Mesodermal cell (in vitro differentiated cells): ENCODE data around the gene RGS14.
"Not testable (repeated sequence)": the region's sequence is repeated elsewhere in the genome, so short reads cannot be mapped to it uniquely, and the experiment has no call there.

Experiments used
- H3K27ac ChIP-seq: 2 replicates; pipeline ENCODE4 v1.7.0; 2013; ENCODE audit warnings: mild to moderate bottlenecking, low read depth, low read length, moderate library complexity; ENCODE audit not compliant: severe bottlenecking
- H3K36me3 ChIP-seq: 2 replicates; pipeline ENCODE4 v1.7.1; 2013; ENCODE audit warnings: mild to moderate bottlenecking, low read length, moderate library complexity; ENCODE audit not compliant: control insufficient read depth, insufficient read depth
- H3K4me1 ChIP-seq: one replicate; pipeline ENCODE4 v1.7.1; 2013; ENCODE audit warnings: mild to moderate bottlenecking, low read length; ENCODE audit not compliant: insufficient read depth, control insufficient read depth, poor library complexity, severe bottlenecking
- H3K4me3 ChIP-seq: 2 replicates; pipeline ENCODE4 v1.7.0; 2013; ENCODE audit warnings: low read length, control low read depth, mild to moderate bottlenecking; ENCODE audit not compliant: insufficient read depth, poor library complexity, severe bottlenecking; ENCODE audit errors: extremely low read depth
- H3K9me3 ChIP-seq: 2 replicates; pipeline ENCODE4 v1.7.1; 2013; ENCODE audit warnings: mild to moderate bottlenecking, low read length, moderate library complexity; ENCODE audit not compliant: control insufficient read depth
- WGBS, 2 experiments: methylation state at CpG; one replicate each; pipeline ENCODE4 v1.1.5; 2013; ENCODE audit warnings: missing lambda C conversion rate in 2 of 2; ENCODE audit not compliant: insufficient coverage in 2 of 2; 5-methylcytosine and 5-hydroxymethylcytosine counted together

Gene RGS14

DNA sequence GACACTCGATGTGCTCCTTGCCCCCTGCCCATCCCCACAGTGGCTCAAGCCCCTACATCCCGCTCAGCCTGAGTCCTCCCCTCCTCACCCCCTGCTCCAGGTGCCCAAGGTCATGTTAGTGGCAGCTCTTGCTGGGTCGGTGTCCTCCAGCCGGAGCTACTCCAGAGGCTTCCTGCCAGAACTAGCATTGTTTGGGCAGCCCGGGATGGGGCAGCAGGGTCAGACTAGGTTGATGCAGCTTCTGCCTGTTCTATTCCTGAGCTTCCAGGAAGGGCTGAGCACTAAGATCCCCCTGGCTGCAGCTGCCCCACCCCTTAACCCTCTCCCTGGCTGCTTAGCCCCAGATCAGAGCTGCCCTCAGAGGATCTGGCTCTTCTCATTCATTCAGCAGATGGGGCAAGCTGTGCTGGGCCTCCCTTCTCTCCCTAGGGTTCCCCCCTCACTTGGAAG, 671 bp downstream of the RGS14 start:
- 83 to 85% methylated on average over 5 of the region's 5 CpGs for WGBS, 2 experiments
- Histone ChIP-seq H3K9me3 (peaks cover 3% of the 10 kb centered on the region), H3K36me3 (no peaks in the 10 kb centered on the region), H3K27ac (no peak overlapping the region), H3K4me1 (peaks cover 9% of the 10 kb centered on the region), H3K4me3 (no peak overlapping the region)

DNA sequence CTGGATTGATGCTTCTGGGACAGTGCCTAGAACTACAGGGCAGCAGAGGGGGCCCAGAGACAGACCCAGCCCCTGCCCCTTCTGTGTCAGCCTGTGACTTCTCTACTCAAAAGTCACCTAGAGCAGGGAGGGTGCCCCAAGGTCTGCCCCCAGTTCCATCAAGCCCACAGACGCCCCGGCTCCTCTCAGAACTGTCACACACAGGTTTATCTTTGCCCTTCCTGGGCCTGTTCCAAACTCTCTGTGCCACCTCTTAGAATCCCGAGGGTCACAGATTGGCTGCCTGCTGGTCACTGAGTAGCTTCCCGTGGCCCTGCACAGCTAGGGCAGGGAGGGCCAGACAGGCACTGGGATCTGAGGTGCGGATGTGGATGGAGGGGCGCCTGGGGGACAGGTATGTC, 1.7 kb downstream of the RGS14 start:
- H3K4me3 ChIP-seq = no peak overlapping the region
- no peaks in the 10 kb centered on the region for H3K36me3 ChIP-seq
- no peak overlapping the region for H3K27ac ChIP-seq
- H3K9me3 ChIP-seq = peaks cover 3% of the 10 kb centered on the region
- peaks cover 14% of the 10 kb centered on the region for H3K4me1 ChIP-seq
- WGBS, 2 experiments = 88 to 100% methylated on average over 4 to 5 of the region's 6 CpGs

DNA sequence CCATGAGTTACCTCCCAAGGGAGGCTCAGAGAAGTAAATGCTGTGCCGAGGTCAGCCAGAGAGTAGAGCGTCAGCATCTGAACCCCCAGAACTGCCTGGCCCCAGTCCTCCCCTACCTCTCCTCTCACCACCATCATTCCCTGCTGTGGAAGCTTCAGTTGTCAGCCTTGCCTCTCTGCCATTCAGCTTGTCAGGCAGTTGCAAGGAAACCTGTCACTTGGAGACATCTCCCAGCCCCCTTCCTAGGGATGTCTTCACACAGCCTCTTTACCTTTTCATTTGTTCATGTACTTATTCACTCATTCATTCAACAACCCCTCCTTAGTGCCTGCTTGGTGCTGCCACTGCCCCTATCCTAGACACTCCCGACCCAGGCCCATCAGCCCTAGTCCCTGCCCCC, 2.1 kb downstream of the RGS14 start:
- WGBS, 2 experiments = 93 to 100% methylated on average over 1 to 3 of the region's 3 CpGs
- Histone ChIP-seq H3K9me3 (peaks cover 3% of the 10 kb centered on the region), H3K36me3 (no peaks in the 10 kb centered on the region), H3K27ac (no peak overlapping the region), H3K4me1 (peaks cover 14% of the 10 kb centered on the region), H3K4me3 (no peak overlapping the region)

DNA sequence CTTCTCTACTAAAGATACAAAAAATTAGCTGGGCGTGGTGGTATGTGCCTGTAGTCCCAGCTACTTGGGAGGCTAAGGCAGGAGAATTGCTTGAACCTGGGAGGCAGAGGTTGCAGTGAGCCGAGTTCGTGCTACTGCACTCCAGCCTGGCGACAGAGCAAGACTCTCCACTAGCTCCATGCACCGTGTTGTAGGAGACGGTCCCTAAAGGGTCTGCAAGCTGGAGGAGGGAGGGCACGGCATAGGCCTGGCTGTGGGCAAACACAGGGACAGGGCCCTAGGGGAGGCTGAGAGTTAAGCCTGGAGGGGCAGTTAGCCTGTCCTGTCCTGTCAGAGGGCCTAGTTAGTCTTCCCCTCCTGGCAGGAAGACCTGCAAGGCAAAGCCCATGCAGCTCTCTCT, 3.0 kb downstream of the RGS14 start:
- H3K36me3 ChIP-seq, H3K9me3 ChIP-seq, H3K27ac ChIP-seq, H3K4me3 ChIP-seq: not testable (repeated sequence)
- peaks cover 17% of the 10 kb centered on the region for H3K4me1 ChIP-seq
- WGBS, 2 experiments = 96 to 100% methylated on average over 6 of the region's 7 CpGs

DNA sequence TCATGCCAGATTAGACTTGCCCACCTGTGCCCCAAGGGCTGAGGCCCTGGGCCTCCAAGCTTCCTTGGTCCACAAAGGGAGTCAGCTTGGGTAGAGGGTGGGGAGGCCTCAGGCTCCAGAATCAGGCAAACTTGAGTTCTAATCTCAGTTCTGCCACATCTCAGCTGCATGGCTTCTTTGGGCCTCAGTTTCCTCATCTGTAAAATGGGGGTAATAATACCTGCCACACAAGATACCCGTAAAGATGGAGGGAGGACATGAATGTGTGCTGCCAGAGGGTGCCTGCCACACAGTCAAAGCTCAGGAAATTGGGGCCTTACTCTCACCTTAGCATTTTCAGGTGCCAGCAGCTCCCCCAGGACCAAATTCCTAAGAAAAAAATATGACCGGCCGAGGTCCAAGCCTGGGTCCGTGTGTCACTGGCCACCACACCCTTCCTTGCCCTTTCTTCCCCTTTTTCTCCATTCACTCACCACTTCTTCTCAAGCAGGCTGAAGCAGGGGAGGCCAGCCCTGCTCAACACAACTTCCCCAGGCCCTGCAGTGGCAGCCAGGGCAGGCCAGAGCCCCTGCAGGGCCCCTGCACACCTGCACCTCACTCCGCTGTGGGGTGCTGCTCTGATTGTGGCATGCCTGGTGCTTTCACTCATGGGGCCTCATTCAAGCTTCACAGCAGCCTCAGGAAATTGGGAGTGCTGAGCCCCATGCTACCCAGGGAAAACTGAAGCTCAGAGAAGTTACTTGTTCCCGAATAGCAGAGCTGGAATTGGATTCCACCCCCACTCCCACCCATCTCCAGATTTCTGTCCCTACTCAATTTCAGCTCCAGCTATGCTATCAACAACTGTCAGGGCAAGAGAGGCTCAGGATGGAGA, 3.9 kb downstream of the RGS14 start:
- no peaks in the 10 kb centered on the region for H3K9me3 ChIP-seq
- no peak overlapping the region for H3K4me3 ChIP-seq
- H3K27ac ChIP-seq = no peak overlapping the region
- H3K4me1 ChIP-seq = peaks cover 24% of the 10 kb centered on the region
- no peaks in the 10 kb centered on the region for H3K36me3 ChIP-seq
- WGBS, 2 experiments = 90 to 93% methylated on average over 4 to 6 of the region's 6 CpGs

DNA sequence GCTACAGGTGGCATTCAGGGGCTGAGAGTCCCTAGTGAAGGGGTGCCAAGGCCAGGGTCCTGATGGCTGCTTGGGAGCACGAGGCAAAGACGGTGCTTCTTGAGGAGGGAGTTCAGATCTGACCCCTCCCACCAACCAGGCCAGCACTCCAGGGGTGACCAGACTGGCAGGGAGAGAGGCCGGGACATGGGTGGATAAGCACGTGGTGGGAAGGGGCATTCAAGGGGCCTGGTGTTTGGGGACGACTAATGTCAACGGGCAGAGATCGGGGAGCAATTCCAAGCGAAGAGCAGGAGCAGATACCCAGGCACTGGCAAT, 4.5 kb downstream of the RGS14 start:
- WGBS, 2 experiments = 70 to 75% methylated on average over 6 to 8 of the region's 8 CpGs
- no peak overlapping the region for H3K27ac ChIP-seq
- H3K9me3 ChIP-seq = no peaks in the 10 kb centered on the region
- no peak overlapping the region for H3K4me3 ChIP-seq
- H3K4me1 ChIP-seq = peaks cover 24% of the 10 kb centered on the region
- no peaks in the 10 kb centered on the region for H3K36me3 ChIP-seq

DNA sequence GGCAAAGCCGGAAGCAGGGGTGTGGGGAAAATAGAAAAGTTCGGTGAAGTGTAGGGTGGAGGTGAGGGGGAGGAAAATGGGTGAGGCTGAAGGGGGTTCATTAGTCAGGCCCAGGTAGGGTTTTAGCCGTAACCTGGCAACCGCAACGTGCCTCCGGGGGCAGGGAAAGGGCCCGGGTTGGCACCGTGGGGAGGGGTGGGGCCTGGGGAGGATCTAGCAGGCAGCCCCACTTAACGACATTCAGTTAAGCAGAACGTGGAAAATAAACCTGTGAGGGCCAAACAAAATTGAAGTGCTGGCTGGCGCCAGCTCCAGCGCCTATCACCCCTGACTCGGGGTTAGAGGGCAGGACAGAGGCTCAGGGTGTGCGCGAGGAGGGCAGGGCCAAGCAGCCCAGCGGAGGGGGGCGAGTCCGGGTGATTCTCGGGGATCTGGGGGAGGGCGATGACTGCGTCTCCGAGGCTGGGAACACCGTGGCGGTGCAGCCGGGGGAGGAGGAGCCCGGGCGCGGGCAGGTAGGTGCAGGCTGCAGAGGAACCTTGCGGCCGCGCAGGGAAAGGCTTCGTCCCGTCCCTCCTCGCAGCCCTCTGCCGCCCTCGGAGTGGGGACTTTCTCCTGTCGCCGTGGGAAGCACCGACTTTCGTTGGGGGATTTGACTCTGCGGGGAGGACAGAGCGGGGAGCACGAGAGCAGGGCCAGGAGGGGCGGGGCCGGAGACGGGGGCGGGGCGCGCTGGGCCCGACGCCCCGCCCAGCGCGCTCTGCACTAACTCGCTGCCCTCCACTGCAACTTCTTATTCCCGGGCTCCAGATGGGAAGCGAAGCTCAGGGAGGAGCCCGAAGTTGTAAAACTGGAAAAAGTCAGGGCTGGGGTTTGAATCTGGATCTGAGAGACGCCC, 5.1 kb downstream of the RGS14 start:
- Histone ChIP-seq H3K4me3 (peak overlapping the region; percentile 27), H3K4me1 (peaks cover 19% of the 10 kb centered on the region), H3K27ac (no peak overlapping the region), H3K9me3 (no peaks in the 10 kb centered on the region), H3K36me3 (no peaks in the 10 kb centered on the region)
- WGBS, 2 experiments = 9 to 15% methylated on average over 34 to 40 of the region's 59 CpGs

DNA sequence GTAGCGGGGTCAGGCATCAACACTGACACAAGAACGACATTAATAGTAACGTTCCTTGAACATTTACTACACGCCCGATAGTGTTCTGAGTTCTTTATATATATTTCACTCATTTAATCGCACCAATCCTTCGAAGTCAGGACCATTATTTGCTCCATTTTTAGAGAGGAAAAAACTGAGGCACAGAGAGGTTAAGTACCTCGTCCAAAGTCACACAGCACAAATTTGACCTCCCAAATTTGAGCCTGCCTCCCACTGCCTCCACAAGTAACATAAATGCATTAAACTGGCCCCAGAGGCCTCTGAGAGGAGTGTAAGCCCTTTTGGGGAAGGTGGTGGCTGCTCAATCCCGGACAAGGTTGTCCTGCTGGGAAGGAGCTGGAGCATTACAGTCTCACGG, 5.8 kb downstream of the RGS14 start:
- no peaks in the 10 kb centered on the region for H3K9me3 ChIP-seq
- H3K4me3 ChIP-seq = peak overlapping the region; percentile 27
- H3K4me1 ChIP-seq = peaks cover 16% of the 10 kb centered on the region
- no peak overlapping the region for H3K27ac ChIP-seq
- H3K36me3 ChIP-seq = no peaks in the 10 kb centered on the region
- WGBS, 2 experiments = 100% methylated on average over 1 of the region's 10 CpGs; no CpG with 5 or more reads in 1 of the 2 experiments

DNA sequence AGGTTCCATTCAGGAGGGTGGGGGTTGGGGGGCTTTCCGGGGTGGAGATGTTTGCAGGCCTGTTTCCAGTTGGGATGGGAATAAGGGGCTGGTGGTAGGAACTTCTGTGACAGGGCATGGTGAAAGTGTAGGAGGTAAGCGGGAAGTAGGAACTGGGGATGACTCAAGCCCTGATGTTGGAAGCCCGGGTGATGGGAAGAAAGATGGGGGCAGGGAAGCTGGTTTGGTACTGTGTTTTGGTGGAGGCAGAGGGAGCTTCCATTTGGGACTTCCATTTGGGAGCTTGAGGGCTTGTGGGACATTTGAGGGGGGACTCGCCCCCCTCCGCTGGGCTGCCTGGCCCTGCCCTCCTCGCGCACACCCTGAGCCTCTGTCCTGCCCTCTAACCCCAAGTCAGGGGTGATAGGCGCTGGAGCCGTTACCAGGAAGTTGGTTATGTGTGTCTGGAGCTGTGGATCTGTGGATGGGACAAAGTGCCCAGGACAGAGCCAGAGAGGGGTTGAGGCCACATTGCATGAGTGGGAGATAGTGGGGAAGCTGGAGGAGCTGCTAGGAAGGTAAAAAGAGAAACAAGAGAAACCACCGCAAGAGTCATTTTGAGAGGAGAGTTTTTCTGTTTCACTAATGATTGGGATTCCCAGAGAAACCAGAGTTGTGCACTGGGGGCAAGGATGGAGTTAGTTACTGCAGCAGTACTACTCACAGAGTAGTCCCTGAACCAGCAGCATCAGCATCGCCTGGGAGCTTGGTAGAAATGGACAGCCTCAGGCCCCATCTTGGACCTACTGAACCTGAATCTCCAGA, 6.6 kb downstream of the RGS14 start:
- Histone ChIP-seq H3K9me3 (no peaks in the 10 kb centered on the region), H3K4me3 (no peak overlapping the region), H3K4me1 (peaks cover 16% of the 10 kb centered on the region), H3K36me3 (no peaks in the 10 kb centered on the region), H3K27ac (no peak overlapping the region)
- 76 to 83% methylated on average over 7 of the region's 11 CpGs for WGBS, 2 experiments

DNA sequence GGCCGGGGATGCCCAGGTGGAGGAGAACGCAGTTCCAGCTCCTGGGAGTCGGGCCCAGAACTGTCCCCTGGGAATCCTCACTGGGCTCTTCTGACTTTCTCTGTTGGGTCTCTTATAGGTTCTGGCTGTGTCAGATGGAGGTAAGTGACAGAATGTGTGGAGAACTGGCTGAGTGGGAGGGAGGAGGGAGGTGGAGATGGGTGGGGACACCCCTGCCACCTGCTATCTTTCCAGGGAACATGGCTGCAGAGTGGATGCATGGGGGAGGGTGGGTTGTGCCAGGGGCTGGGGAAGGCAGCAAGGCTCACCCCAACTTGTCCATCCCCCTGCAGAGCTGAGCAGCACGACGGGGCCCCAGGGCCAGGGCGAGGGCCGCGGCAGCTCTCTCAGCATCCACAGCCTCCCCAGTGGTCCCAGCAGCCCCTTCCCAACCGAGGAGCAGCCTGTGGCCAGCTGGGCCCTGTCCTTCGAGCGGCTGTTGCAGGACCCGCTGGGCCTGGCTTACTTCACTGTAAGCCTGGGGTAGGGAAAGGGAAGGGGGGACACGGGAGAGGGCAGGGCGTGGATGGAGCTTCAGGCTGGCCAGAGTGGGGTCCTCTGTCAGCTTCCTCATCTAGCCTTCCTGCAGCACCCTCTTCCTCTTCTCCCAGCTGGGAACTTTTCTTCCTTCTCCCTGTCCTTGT, 8.3 kb downstream of the RGS14 start:
- Histone ChIP-seq H3K27ac (peak overlapping the region; percentile 89), H3K4me3 (peak overlapping the region; percentile 40)

More for the DNA sequence above, 8.3 kb downstream of the RGS14 start:
- Histone ChIP-seq H3K9me3 (no peaks in the 10 kb centered on the region), H3K36me3 (no peaks in the 10 kb centered on the region), H3K4me1 (peaks cover 16% of the 10 kb centered on the region)
- WGBS, 2 experiments = 73 to 81% methylated on average over 9 of the region's 14 CpGs
